Panc1 (cell line): ENCODE results near the gene SEL1L3. TPM values are rescaled to one million over a fixed set of nuclear protein-coding genes. Genes with fewer than 3 reads are reported as not detected.

Source experiments
- ATAC-seq: fragments of 200-7000 bp; cut with Tn5 transposase; 2 replicates; pipeline ENCODE4 v1.9.1; 2020; ENCODE audit warnings: mild to moderate bottlenecking, moderate library complexity
- BruUV-seq: library from RNA; stranded (reverse); fragments of 400-500 nt; replicated peaks from 2 replicates; lab custom pipeline; 2021; lab: Mats Ljungman, UMichigan
- CTCF ChIA-PET: fragments of 300-600 bp; sonication (Branson Sonifier 250); formaldehyde crosslinking; loops from one replicate; lab custom pipeline; 2022; ENCODE audit warnings: antibody characterized with exemption; lab: Charles Lee
- POLR2A ChIA-PET: fragments of 300-600 bp; sonication (Branson Sonifier 250); formaldehyde crosslinking; loops from one replicate; lab custom pipeline; 2022; ENCODE audit warnings: antibody characterized with exemption; lab: Charles Lee
- DNase-seq: peaks from one replicate; pipeline ENCODE4 v3.0.0-alpha.2; 2010; ENCODE audit warnings: low read depth, low spot score
- H3K27ac ChIP-seq: 2 replicates; pipeline ENCODE4 v1.5.1; 2011; ENCODE audit warnings: mild to moderate bottlenecking, low read length, inconsistent platforms
- H3K27me3 ChIP-seq: fragments of 200-500 bp; sonication (Bioruptor generic); 2 replicates; pipeline ENCODE4 v1.6.0; 2014; ENCODE audit warnings: low read length, inconsistent platforms; ENCODE audit not compliant: control insufficient read depth, insufficient read depth
- H3K36me3 ChIP-seq: fragments of 200-500 bp; sonication (Bioruptor generic); 2 replicates; pipeline ENCODE4 v1.5.1; 2014; ENCODE audit warnings: inconsistent platforms, mild to moderate bottlenecking, low read length, moderate library complexity; ENCODE audit not compliant: control insufficient read depth, insufficient read depth
- H3K4me1 ChIP-seq: 2 replicates; pipeline ENCODE4 v1.5.1; 2011; ENCODE audit warnings: inconsistent platforms, mild to moderate bottlenecking, low read length, moderate library complexity; ENCODE audit not compliant: control insufficient read depth, insufficient read depth
- H3K4me3 ChIP-seq, 2 experiments: 2 replicates each; pipeline ENCODE4 v1.5.1; 2011 to 2012; ENCODE audit warnings: low read depth in 2 of 2, low read length in 2 of 2, mild to moderate bottlenecking in 2 of 2, inconsistent platforms in 1 of 2, moderate library complexity in 1 of 2
- H3K9me3 ChIP-seq: fragments of 200-500 bp; sonication (Bioruptor generic); 2 replicates; pipeline ENCODE4 v1.5.1; 2014; ENCODE audit warnings: low read depth, mild to moderate bottlenecking, inconsistent platforms, low read length, moderate library complexity; ENCODE audit not compliant: control insufficient read depth, insufficient read depth
- POLR2AphosphoS5 ChIP-seq: IDR thresholded peaks from 2 replicates; pipeline ENCODE4 v1.6.1; 2012; ENCODE audit warnings: mild to moderate bottlenecking, low read depth, low read length, moderate library complexity
- SIN3A ChIP-seq: IDR thresholded peaks from 2 replicates; pipeline ENCODE4 v1.6.1; 2012; ENCODE audit warnings: low read depth, mild to moderate bottlenecking, low read length, moderate library complexity, borderline replicate concordance; ENCODE audit not compliant: insufficient read depth
- TCF7L2 ChIP-seq: IDR thresholded peaks from 2 replicates; pipeline ENCODE4 v1.6.1; 2011; ENCODE audit warnings: mild to moderate bottlenecking, low read depth, low read length, inconsistent platforms
- in situ Hi-C: cut with HindIII; loops from 2 replicates; pipeline ENCODE4 v1.10.0; 2016; ENCODE audit warnings: low sequenced_read_pairs, low pct_unique_long_range_greater_than_20kb
- intact Hi-C: fragments of 100-400 bp; cut with micrococcal nuclease; formaldehyde crosslinking; loops from one replicate; pipeline ENCODE4 v1.10.0; 2022; ENCODE audit not compliant: unreplicated experiment
- total RNA-seq: library from RNA; stranded (reverse); gene quantifications from one replicate; pipeline ENCODE4 v1.2.1, GENCODE V29; 2021; ENCODE audit not compliant: unreplicated experiment
- TF ChIP-seq, protein P1 (sequence below), 2 experiments: IDR thresholded peaks; 2 replicates each; pipeline ENCODE4 v1.6.1; 2011 to 2012; ENCODE audit warnings: low read depth in 2 of 2, control low read depth in 1 of 2, low read length in 1 of 2, mild to moderate bottlenecking in 1 of 2, moderate library complexity in 1 of 2; ENCODE audit not compliant: insufficient read depth in 1 of 2
- TF ChIP-seq, protein P2 (sequence below): fragments of 450-650 bp; IDR thresholded peaks from 2 replicates; pipeline ENCODE4 v1.5.1; 2017; ENCODE audit warnings: mild to moderate bottlenecking

Gene SEL1L3
- total RNA-seq, 1 experiment from 2014 or later: 1.1 TPM

DNA sequence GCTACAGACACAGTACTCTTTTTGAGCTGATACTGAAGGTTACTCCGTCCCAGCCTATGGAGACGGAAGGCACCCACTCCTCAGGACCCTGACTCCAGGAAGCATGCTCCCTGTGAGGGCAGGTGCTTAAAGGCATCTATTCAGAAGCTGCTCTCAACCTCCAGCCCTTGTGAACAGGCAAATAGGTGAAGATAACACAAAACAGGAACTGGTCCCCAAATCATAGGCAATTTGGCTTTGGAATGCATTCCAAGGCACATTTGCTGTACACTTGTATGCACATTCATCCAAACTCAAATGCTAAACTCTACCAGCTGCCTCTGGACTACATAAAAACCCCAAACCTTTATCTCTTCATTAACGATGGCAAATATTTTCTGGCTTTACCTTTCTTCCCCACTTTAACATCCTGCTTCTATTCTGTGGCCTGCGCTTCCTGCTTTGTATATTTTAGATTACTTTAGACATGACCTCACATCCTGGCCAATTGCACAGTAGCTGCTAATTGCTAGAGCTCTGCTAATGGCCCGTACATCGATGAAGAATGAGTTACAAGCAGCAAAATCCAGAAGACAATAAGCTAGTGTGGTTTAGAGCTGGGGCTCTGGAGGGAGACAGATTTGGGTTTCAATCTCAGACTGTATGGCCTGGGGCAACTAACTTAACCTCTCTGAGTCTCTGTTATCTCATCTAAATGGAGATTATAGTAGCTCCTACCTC lies 3.2 kb downstream of the SEL1L3 start:
- Histone ChIP-seq H3K27ac (no peak overlapping the region), H3K36me3 (no peaks in the 10 kb centered on the region), H3K4me1 (no peaks in the 10 kb centered on the region), H3K9me3 (no peaks in the 10 kb centered on the region), H3K27me3 (no peaks in the 10 kb centered on the region; the same call in none of the 2 replicates), H3K4me3 (no peak overlapping the region)
- TF ChIP-seq SIN3A: no peak
- TF ChIP-seq POLR2AphosphoS5: no peak
- TF ChIP-seq, protein P1, sequence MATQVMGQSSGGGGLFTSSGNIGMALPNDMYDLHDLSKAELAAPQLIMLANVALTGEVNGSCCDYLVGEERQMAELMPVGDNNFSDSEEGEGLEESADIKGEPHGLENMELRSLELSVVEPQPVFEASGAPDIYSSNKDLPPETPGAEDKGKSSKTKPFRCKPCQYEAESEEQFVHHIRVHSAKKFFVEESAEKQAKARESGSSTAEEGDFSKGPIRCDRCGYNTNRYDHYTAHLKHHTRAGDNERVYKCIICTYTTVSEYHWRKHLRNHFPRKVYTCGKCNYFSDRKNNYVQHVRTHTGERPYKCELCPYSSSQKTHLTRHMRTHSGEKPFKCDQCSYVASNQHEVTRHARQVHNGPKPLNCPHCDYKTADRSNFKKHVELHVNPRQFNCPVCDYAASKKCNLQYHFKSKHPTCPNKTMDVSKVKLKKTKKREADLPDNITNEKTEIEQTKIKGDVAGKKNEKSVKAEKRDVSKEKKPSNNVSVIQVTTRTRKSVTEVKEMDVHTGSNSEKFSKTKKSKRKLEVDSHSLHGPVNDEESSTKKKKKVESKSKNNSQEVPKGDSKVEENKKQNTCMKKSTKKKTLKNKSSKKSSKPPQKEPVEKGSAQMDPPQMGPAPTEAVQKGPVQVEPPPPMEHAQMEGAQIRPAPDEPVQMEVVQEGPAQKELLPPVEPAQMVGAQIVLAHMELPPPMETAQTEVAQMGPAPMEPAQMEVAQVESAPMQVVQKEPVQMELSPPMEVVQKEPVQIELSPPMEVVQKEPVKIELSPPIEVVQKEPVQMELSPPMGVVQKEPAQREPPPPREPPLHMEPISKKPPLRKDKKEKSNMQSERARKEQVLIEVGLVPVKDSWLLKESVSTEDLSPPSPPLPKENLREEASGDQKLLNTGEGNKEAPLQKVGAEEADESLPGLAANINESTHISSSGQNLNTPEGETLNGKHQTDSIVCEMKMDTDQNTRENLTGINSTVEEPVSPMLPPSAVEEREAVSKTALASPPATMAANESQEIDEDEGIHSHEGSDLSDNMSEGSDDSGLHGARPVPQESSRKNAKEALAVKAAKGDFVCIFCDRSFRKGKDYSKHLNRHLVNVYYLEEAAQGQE (IDR thresholded peaks at IDR 0.05; ENCODE audit: insufficient read depth in 1 of 2, low read depth in 2 of 2, low read length in 1 of 2): no peak
- TF ChIP-seq, protein P2, sequence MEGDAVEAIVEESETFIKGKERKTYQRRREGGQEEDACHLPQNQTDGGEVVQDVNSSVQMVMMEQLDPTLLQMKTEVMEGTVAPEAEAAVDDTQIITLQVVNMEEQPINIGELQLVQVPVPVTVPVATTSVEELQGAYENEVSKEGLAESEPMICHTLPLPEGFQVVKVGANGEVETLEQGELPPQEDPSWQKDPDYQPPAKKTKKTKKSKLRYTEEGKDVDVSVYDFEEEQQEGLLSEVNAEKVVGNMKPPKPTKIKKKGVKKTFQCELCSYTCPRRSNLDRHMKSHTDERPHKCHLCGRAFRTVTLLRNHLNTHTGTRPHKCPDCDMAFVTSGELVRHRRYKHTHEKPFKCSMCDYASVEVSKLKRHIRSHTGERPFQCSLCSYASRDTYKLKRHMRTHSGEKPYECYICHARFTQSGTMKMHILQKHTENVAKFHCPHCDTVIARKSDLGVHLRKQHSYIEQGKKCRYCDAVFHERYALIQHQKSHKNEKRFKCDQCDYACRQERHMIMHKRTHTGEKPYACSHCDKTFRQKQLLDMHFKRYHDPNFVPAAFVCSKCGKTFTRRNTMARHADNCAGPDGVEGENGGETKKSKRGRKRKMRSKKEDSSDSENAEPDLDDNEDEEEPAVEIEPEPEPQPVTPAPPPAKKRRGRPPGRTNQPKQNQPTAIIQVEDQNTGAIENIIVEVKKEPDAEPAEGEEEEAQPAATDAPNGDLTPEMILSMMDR: no peak
- TF ChIP-seq TCF7L2: no peak
- ChIA-PET CTCF (no interaction called here), POLR2A (no interaction called here)
- intact Hi-C loops (no loop called here), in situ Hi-C loops (no loop called here)
- ATAC-seq: no peak
- BruUV-seq: no TSS peak
- DNase-seq: no peak

DNA sequence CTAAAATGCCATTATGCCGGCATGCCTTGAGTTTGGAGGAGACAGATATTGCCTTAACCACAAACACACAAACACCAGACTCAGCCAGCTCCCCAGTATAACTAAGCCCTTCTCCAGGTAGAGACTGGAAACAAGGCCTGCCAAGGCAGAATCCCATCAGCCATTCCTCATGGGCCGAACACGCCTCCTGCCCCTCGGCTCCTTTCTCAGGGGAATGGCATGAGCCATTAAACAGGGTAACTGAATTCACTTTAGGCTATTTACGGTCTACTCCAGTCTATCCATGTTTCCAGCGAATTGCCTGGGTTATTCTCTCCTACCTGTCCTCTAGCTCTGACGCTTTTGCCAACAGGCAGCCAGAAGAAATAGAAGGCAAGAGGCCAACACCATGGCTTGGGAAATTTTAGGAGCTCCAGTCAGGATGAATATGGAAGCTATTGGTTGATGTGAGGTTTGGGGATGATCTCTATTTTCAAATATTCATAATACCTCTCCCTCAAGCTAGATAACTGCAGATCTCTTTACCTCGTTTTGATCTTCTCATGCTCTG lies 4.9 kb downstream of the SEL1L3 start:
- TF ChIP-seq, protein P2: no peak
- TF ChIP-seq POLR2AphosphoS5: no peak
- TF ChIP-seq SIN3A: no peak
- TF ChIP-seq, protein P1 (IDR thresholded peaks at IDR 0.05; ENCODE audit: insufficient read depth in 1 of 2, low read depth in 2 of 2, low read length in 1 of 2): no peak
- no peak for TF ChIP-seq TCF7L2
- BruUV-seq: no TSS peak
- Histone ChIP-seq H3K27ac (no peak overlapping the region), H3K4me3 (no peak overlapping the region), H3K9me3 (no peaks in the 10 kb centered on the region), H3K27me3 (no peaks in the 10 kb centered on the region; the same call in 1 of the 2 replicates), H3K36me3 (no peaks in the 10 kb centered on the region), H3K4me1 (no peaks in the 10 kb centered on the region)
- DNase-seq (no peak), ATAC-seq (no peak)
- intact Hi-C loops (no loop called here), in situ Hi-C loops (no loop called here)
- ChIA-PET CTCF (no interaction called here), POLR2A (no interaction called here)
